Thyroid gland (tissue), 4 donors: ENCODE measurements around the gene GPC5.

Source experiments
- POLR2A ChIP-seq, 2 donors: fragments of 450-650 bp; IDR thresholded peaks; one replicate each; pipeline ENCODE4 v1.6.1; 2017; ENCODE audit warnings: antibody characterized with exemption in 2 of 2, mild to moderate bottlenecking in 2 of 2, moderate library complexity in 1 of 2
- TF ChIP-seq, protein P1 (sequence below), 6 experiments: fragments of 200-600 bp in 3 of 6; fragments of 450-650 bp in 3 of 6; sonication (generic) in 3 of 6; IDR thresholded peaks; one replicate each; pipeline ENCODE4 v1.5.1; 2016 to 2019; ENCODE audit warnings: antibody characterized with exemption in 6 of 6, mild to moderate bottlenecking in 2 of 6, inconsistent platforms in 1 of 6, moderate library complexity in 1 of 6

DNA sequence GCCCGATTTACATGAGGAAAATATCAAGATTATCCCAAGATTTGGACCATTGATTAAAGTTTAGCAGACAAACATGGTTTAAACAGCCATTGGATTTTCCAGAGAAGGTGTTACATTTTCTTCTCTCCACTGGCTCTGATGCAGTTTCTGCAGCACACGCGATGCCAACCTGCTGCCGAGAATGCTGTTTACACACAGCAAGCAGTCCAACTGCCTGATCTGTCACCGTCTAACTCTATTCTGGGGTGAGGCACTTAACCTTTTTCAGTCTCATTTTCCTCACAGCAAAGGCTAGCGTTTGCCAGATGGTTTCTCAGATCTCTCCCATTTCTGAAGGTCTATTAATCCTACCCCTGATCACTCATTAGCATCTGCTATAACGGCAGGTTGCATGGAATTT lies 1064.7 kb downstream of the GPC5 start:
- TF ChIP-seq POLR2A (IDR thresholded peaks at IDR 0.05): no peak
- TF ChIP-seq, protein P1, sequence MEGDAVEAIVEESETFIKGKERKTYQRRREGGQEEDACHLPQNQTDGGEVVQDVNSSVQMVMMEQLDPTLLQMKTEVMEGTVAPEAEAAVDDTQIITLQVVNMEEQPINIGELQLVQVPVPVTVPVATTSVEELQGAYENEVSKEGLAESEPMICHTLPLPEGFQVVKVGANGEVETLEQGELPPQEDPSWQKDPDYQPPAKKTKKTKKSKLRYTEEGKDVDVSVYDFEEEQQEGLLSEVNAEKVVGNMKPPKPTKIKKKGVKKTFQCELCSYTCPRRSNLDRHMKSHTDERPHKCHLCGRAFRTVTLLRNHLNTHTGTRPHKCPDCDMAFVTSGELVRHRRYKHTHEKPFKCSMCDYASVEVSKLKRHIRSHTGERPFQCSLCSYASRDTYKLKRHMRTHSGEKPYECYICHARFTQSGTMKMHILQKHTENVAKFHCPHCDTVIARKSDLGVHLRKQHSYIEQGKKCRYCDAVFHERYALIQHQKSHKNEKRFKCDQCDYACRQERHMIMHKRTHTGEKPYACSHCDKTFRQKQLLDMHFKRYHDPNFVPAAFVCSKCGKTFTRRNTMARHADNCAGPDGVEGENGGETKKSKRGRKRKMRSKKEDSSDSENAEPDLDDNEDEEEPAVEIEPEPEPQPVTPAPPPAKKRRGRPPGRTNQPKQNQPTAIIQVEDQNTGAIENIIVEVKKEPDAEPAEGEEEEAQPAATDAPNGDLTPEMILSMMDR (IDR thresholded peaks at IDR 0.05): no peak
